HG02852 (cell line): ENCODE data around the gene TFPI2.

ENCODE experiments used
- ATAC-seq: cut with Tn5 transposase; IDR thresholded peaks from one replicate; pipeline ENCODE4 v1.9.1; 2021; ENCODE audit warnings: mild to moderate bottlenecking, moderate library complexity; ENCODE audit not compliant: unreplicated experiment

TFPI2 gene

DNA sequence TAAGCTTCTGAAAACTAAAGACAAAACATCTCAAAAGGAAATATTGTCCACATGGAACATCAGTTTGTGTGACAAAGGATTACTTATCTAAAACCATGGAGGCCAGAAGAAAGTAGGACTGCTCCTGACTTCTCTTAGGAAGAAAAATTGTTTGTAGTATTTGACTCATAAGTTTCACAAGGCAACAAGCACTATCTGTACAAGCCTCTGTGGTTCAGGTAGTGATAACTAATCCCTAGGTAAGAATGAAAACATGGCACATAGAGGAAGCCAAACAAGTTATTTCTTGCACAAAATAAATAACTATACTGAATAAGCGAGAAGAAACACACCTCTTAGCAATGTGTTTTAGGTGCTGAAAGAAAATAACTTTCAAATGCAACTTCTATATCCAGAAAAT, 30.3 kb downstream of the TFPI2 start:
- ATAC-seq = no peak

- ATAC-seq = no peak
Observed at GRCh38 chr7:93858857-93859256, 31.7 kb downstream of the TFPI2 start.

GRCh38 chr7:93856323-93856722, 34.2 kb downstream of the TFPI2 start:
- ATAC-seq = no peak

- no peak for ATAC-seq
Observed at GRCh38 chr7:93855797-93856196, 34.8 kb downstream of the TFPI2 start.

DNA sequence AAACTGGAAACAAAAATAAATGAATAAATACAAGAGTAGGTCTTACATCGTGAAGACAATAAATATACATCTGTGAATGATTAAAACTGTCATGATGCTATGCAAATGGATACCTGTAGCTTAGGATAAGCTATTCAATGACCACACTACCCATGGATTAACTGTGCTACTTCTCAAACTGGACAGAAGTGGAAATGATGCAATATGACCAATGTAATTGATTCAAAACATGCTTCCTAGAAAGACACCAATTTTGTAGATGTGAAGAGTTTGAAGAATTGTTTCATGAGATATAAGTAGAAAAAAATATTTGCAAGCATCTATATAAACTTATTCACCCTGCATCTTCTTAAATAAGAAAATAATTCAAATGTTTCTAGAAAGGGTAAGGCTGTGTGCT, 36.1 kb downstream of the TFPI2 start:
- no peak for ATAC-seq

GRCh38 chr7:93851536-93851935, 39.0 kb downstream of the TFPI2 start:
- ATAC-seq = no peak

DNA sequence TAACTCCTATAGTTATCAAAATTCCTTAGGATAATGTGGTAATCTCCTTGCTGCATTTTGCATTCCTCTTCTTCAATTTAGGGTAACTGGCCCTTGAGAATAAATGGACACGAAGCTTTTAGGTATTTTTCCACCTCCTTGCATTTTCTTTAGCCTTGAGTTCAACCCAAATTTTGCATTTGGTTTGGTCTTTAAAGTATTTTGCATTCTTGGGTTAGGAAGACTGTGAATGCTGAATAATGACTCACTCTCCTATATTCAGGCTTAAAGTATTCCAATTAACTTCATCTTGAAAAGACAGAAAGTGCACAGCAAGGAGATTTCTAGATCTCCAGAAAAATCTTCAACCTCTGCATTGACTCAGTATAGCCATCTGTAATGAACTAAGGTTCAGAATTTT, 47.3 kb downstream of the TFPI2 start:
- no peak for ATAC-seq

GRCh38 chr7:93838966-93839365, 51.6 kb downstream of the TFPI2 start:
- no peak for ATAC-seq

DNA sequence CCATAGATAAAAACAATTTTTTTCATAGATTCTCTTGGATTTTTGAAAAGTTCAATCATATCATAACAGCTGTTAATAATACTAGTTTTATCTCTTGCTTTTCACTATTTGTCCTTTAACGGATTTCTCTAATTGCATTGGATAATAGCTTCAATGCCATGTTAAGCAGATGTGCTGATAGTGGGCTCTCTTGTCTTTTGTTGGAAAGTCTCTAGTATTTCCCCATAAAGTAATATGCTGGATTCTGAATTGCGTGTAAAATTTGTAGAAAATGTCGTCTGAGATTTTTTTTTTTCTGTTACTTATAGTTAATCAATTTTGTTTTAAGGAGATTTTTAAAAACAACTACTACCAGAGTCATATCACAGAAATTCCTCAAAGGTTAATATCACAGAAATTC, 53.3 kb downstream of the TFPI2 start:
- ATAC-seq = no peak

GRCh38 chr7:93836116-93836515, 54.4 kb downstream of the TFPI2 start:
- no peak for ATAC-seq

DNA sequence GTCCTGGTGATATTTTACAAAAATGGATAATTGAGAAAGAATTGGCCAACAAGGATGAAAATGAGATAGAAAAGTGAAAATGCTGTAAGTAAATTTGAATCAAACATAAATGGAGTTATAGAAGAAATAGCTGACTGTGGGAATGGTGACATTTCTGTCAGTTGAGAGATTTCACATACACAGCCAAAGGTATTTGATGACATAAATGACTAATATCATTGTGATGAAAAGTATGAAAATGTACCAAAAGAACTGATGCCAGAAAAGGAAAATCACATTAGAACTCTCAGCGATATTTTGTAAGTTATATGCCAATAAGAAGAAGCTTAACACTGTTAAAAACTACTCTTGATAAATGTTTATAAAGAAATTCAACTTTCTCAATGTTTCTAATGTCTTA, 54.9 kb downstream of the TFPI2 start:
- ATAC-seq = no peak
